HG03039 (cell line): Measurements from ENCODE around the gene EIF2D.

Source experiments
- ATAC-seq: cut with Tn5 transposase; IDR thresholded peaks from one replicate; pipeline ENCODE4 v1.9.1; 2021; ENCODE audit warnings: mild to moderate bottlenecking, moderate library complexity; ENCODE audit not compliant: unreplicated experiment

Gene EIF2D

DNA sequence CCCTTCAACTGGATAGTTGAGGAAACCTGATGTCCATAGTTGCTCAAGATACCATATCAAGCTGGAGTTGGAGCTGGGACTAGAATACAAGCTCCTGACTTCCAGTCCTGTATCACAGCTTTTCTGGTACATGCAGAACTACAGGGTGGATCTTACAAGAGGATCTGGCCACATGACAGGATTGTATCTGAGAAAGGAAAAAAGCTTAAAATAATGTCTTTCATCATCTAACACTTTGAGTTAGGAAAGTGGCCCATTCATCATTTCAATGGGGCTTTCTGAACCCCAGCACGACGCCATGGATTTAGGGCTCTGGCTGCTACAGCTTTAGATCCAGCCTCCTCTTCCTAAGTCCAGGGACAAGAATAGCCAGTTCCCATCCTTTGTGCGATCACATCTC, 58.1 kb downstream of the EIF2D start:
- no peak for ATAC-seq

DNA sequence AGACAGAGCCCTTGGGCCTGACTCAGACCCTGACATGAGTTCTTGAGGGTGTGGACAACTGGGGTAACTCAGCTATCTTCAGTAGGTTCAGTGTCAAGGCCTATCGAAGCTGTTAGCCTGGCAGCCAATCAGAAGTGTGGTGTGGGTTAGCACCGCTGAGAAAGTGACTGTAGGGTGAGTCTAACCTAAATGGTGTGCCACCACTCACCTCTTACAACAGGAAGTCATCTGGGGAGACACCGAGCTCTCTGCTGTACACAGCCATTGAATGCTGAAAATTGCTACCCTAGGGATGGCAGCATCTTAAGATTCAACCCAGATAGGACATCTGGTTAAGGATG, 60.3 kb downstream of the EIF2D start:
- no peak for ATAC-seq

DNA sequence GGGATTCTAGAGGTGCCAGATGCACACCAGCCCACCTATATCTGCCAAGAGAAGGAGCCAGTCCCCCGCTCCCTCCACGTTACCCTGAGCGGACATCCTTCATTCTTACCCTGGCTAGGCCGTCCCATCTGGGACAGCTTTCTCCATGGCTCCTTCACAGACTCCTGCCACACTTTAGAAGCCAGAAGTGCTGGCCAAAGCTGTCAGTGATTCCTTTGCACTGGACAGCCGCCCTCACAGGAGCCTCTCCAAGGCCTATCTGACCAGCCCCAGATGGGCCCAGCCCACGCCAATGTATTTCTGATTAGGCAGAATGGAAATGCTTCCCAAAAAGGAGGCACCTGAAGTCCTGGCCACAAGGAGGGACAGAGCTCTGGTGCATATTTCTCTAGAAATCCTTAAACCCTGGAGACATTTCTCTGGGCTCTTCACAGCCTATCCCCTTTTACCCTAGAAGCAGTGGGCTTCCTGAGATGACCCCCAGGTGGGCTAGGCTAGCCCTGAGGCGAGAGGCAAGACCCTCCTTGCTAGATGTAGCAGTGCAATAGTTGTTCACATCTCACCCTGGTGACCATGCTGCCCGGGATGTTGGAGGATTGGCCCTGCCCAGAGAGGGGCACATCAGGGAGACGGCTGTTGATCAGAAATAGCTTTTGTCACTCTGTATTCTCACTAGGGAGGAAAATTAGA, 60.8 kb downstream of the EIF2D start:
- ATAC-seq, result no peak

GRCh38 chr1:206550446-206550845, 61.8 kb downstream of the EIF2D start:
- ATAC-seq, result no peak

- no peak for ATAC-seq
Measured at GRCh38 chr1:206547104-206547503, 65.2 kb downstream of the EIF2D start.

DNA sequence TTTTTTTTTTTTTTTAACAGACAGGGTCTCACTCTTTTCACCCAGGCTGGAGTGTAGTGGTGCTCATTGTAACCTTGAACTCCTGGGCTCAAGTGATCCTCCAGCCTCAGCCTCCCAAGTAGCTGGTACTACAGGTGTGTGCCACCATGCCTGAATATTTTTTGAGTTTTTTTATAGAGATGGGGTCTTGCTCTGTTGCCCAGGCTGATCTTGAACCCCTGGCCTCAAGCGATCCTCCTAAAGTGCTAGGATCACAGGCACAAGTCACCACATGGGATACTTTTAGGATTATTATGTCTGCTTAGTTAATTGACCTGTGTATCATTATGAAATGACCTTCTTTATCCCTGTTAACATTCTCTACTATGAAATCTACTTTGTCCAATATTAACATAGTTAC, 66.9 kb downstream of the EIF2D start:
- ATAC-seq, result no peak

GRCh38 chr1:206544562-206545257, 67.6 kb downstream of the EIF2D start:
- no peak for ATAC-seq
